Measurements from ENCODE around the gene NR6A1.

DNA sequence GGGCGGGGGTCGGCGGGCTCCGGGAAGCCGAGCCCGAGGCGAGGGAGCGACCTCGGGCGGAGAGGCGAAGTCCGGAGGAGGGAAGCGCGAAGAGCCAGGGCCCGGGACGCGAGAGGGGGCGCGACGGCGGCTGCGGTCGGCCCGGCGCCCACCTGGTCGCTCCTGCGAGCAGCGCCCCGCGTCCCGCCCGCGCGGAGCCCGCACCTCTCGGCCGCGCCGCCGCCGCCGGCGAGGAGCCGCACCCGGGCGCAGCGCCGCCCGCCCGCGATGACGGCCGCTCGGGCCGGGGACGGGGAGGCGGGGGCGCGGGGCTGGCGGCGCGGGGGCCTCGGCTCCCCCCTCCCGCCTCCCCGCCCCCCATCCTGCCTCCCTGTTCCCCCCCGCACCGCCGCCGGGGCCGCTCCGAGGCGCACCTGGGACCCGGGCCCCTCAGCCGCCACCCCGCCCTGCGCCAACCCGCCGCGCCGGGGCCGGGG is 266.5 kb downstream of the NR6A1 start:
- TF ChIP-seq, protein P1, sequence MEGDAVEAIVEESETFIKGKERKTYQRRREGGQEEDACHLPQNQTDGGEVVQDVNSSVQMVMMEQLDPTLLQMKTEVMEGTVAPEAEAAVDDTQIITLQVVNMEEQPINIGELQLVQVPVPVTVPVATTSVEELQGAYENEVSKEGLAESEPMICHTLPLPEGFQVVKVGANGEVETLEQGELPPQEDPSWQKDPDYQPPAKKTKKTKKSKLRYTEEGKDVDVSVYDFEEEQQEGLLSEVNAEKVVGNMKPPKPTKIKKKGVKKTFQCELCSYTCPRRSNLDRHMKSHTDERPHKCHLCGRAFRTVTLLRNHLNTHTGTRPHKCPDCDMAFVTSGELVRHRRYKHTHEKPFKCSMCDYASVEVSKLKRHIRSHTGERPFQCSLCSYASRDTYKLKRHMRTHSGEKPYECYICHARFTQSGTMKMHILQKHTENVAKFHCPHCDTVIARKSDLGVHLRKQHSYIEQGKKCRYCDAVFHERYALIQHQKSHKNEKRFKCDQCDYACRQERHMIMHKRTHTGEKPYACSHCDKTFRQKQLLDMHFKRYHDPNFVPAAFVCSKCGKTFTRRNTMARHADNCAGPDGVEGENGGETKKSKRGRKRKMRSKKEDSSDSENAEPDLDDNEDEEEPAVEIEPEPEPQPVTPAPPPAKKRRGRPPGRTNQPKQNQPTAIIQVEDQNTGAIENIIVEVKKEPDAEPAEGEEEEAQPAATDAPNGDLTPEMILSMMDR (IDR thresholded peaks at IDR 0.05) = no peak
- TF ChIP-seq EZH2 (IDR thresholded peaks at IDR 0.05) = no peak

All from neural progenitor cell (in vitro differentiated cells).